HepG2 (cell line): Measurements from ENCODE around the gene ZNF185. TPM values are rescaled to one million over a fixed set of nuclear protein-coding genes. Genes with fewer than 3 reads are reported as not detected.

ENCODE experiments used
- ATAC-seq: fragments of 200-7000 bp; cut with Tn5 transposase; 3 replicates; pipeline ENCODE4 v1.9.1; 2020; ENCODE audit warnings: mild to moderate bottlenecking, moderate library complexity
- BruUV-seq: library from RNA; stranded (reverse); fragments of 400-500 nt; replicated peaks from 2 replicates; lab custom pipeline; 2021; lab: Mats Ljungman, UMichigan
- CTCF ChIA-PET: fragments of 300-600 bp; formaldehyde crosslinking; extraction: SDS; loops from one replicate; lab custom pipeline; 2021; ENCODE audit warnings: low total read pairs, inconsistent platforms, low intra/inter-chr PET ratio; lab: Yijun Ruan, JAX
- POLR2A ChIA-PET: fragments of 350-600 bp; sonication (Branson Sonifier 250); formaldehyde crosslinking; loops from one replicate; lab custom pipeline; 2020; ENCODE audit warnings: antibody characterized with exemption, inconsistent platforms; lab: Yijun Ruan, JAX
- DNase-seq: peaks from one replicate; pipeline ENCODE4 v3.0.0-alpha.2; 2015; ENCODE audit warnings: low spot score
- FAIRE-seq: peaks from 3 replicates; lab custom pipeline; 2011; peaks lifted over from hg19 to GRCh38; lab: Jason Lieb, UNC
- H2AFZ ChIP-seq: one replicate; pipeline ENCODE4 v1.6.1; 2011; ENCODE audit warnings: low read length, inconsistent platforms
- H3K27ac ChIP-seq: fragments of 300-600 bp; 3 replicates; pipeline ENCODE4 v1.8.0; 2011; ENCODE audit warnings: mixed run types, mild to moderate bottlenecking, mixed read lengths, low read length, inconsistent platforms; ENCODE audit not compliant: insufficient read depth; ENCODE audit errors: extremely low read length
- H3K27me3 ChIP-seq, 2 experiments: fragments of 200-600 bp in 1 of 2; 2 replicates in 1 of 2; 3 replicates in 1 of 2; pipeline versions ENCODE4 v1.6.0 to v1.8.0; 2011; ENCODE audit warnings: low read length in 2 of 2, mild to moderate bottlenecking in 2 of 2, moderate library complexity in 2 of 2, inconsistent platforms in 1 of 2; ENCODE audit not compliant: insufficient read depth in 2 of 2, control insufficient read depth in 1 of 2
- H3K36me3 ChIP-seq, 2 experiments: fragments of 200-600 bp in 1 of 2; replicated peaks in 1 of 2; 2 replicates in 1 of 2; 3 replicates in 1 of 2; pipeline versions ENCODE4 v1.5.1 to v1.8.0; 2011; ENCODE audit warnings: low read length in 2 of 2, inconsistent platforms in 1 of 2; ENCODE audit not compliant: insufficient read depth in 2 of 2, control insufficient read depth in 1 of 2
- H3K4me1 ChIP-seq: 2 replicates; pipeline ENCODE4 v1.5.1; 2012; ENCODE audit warnings: low read length, inconsistent platforms; ENCODE audit not compliant: insufficient read depth
- H3K4me2 ChIP-seq: 2 replicates; pipeline ENCODE4 v1.6.0; 2011; ENCODE audit warnings: low read depth, low read length, inconsistent platforms
- H3K4me3 ChIP-seq, 3 experiments: fragments of 200-600 bp in 1 of 3; sonication (generic), shearing (Covaris generic) in 1 of 3; replicated peaks in 1 of 3; 2 replicates each; pipeline ENCODE4 v1.5.1; 2011 to 2016; ENCODE audit warnings: low read length in 3 of 3, inconsistent platforms in 2 of 3, low read depth in 2 of 3, mild to moderate bottlenecking in 2 of 3, control low read depth in 1 of 3, mixed read lengths in 1 of 3; ENCODE audit not compliant: insufficient read depth in 1 of 3
- H3K79me2 ChIP-seq: one replicate; pipeline ENCODE4 v1.6.1; 2011; ENCODE audit warnings: low read length, inconsistent platforms; ENCODE audit not compliant: insufficient read depth
- H3K9ac ChIP-seq: 2 replicates; pipeline ENCODE4 v1.6.0; 2011; ENCODE audit warnings: mild to moderate bottlenecking, low read depth, low read length, inconsistent platforms; ENCODE audit not compliant: insufficient read depth
- H3K9me3 ChIP-seq: 2 replicates; pipeline ENCODE4 v1.5.1; 2012; ENCODE audit warnings: mild to moderate bottlenecking, low read length
- H4K20me1 ChIP-seq: 2 replicates; pipeline ENCODE4 v1.6.0; 2011; ENCODE audit warnings: inconsistent platforms, mild to moderate bottlenecking, low read length, moderate library complexity; ENCODE audit not compliant: insufficient read depth
- EZH2 ChIP-seq: conservative IDR thresholded peaks from 2 replicates; pipeline ENCODE4 v1.6.1; 2012; ENCODE audit warnings: mild to moderate bottlenecking, low read depth, low read length, moderate library complexity
- HNRNPH1 ChIP-seq: fragments of 200-400 bp; formaldehyde crosslinking; optimal IDR thresholded peaks from 2 replicates; pipeline ENCODE3; 2017; ENCODE audit warnings: mild to moderate bottlenecking, low read depth, low read length
- MZF1 ChIP-seq: sonication (generic); formaldehyde crosslinking; IDR thresholded peaks from 2 replicates; pipeline ENCODE4 v1.8.1; 2023; ENCODE audit warnings: mild to moderate bottlenecking, missing genetic modification reagents, borderline replicate concordance
- SOX6 ChIP-seq, 2 experiments: fragments of 450-650 bp in 1 of 2; sonication (generic) in 1 of 2; formaldehyde crosslinking in 1 of 2; IDR thresholded peaks; 2 replicates each; pipeline versions ENCODE4 v1.4.0 to v1.6.1; 2017 to 2020; ENCODE audit warnings: antibody characterized with exemption in 1 of 2, mild to moderate bottlenecking in 1 of 2, missing genetic modification reagents in 1 of 2
- ZNF230 ChIP-seq: sonication (generic); formaldehyde crosslinking; IDR thresholded peaks from 2 replicates; pipeline ENCODE4 v1.4.0; 2020; ENCODE audit warnings: mild to moderate bottlenecking, missing genetic modification reagents
- ZNF292 ChIP-seq: sonication (generic); formaldehyde crosslinking; IDR thresholded peaks from 2 replicates; pipeline ENCODE4 v1.8.1; 2022; ENCODE audit warnings: mild to moderate bottlenecking, low read depth, missing genetic modification reagents, borderline replicate concordance
- ZNF337 ChIP-seq: sonication (generic); formaldehyde crosslinking; IDR thresholded peaks from 2 replicates; pipeline ENCODE4 v1.5.1; 2020; ENCODE audit warnings: missing genetic modification reagents, low read depth, mild to moderate bottlenecking, borderline replicate concordance
- ZNF672 ChIP-seq: sonication (generic); formaldehyde crosslinking; IDR thresholded peaks from 2 replicates; pipeline ENCODE4 v1.8.1; 2022; ENCODE audit warnings: missing genetic modification reagents
- WGBS: methylation state at CpG from one replicate; pipeline ENCODE4 v1.1.6; 2017; ENCODE audit warnings: low lambda C conversion rate; 5-methylcytosine and 5-hydroxymethylcytosine counted together
- in situ Hi-C: cut with HindIII; loops from 2 replicates; pipeline ENCODE4 v1.10.0; 2017; ENCODE audit warnings: low pct_unique_long_range_greater_than_20kb; ENCODE audit not compliant: extremely low pct_ligation_motif_present
- intact Hi-C: fragments of 100-400 bp; cut with micrococcal nuclease; formaldehyde crosslinking; loops from one replicate; pipeline ENCODE4 v1.10.0; 2022; ENCODE audit not compliant: unreplicated experiment
- polyA plus RNA-seq, 8 experiments: library from polyadenylated mRNA; depleted of rRNA in 3 of 8; stranded (reverse) in 7 of 8; unstranded in 1 of 8; fragments of >200 nt; fragmentation: Illumina TruSeq in 4 of 8; extraction: Trizol in 4 of 8; gene quantifications; 2 replicates each; pipeline versions ENCODE4 v1.2.1 to v1.2.3, GENCODE V29; 2011 to 2016; ENCODE audit warnings: low read depth in 4 of 8, missing spikeins in 1 of 8, mixed read lengths in 1 of 8; ENCODE audit not compliant: insufficient read depth in 1 of 8
- total RNA-seq, 5 experiments: library from RNA; depleted of rRNA; stranded (reverse); fragments of >200 nt; fragmentation: Illumina TruSeq; extraction: Trizol; gene quantifications; 2 replicates each; pipeline ENCODE4 v1.2.3, GENCODE V29; 2016; ENCODE audit warnings: low read depth in 1 of 5
- TF ChIP-seq, protein P1 (sequence below): sonication (generic); formaldehyde crosslinking; IDR thresholded peaks from 2 replicates; pipeline ENCODE4 v1.5.1; 2020; ENCODE audit warnings: missing genetic modification reagents, mild to moderate bottlenecking, borderline replicate concordance

ZNF185 gene
- total and polyA plus RNA-seq, 2 of the 13 experiments (the other 11 are each of a cell fraction or from before 2014, with no cell fraction given) = 1.6 to 3.4 TPM

DNA sequence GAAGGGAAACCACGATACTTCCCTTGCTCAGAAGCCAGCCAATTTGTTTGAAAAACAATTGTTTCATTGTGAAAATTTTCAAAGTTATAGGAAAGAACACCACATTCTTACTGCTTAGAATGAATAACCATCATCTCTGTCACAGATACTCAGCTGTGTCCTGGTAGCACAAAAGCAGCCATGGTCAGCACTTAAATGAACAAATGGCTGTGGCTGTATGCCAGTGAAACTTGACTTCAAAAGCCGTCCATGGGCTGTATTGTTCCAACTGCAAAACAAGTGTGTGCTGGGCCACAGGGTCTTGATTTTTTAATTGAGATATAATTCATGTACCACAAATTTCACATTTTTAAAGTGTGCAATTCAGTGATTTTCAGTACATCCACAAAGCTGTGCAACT, 47.4 kb upstream of the ZNF185 start:
- H3K9me3 ChIP-seq = no peaks in the 10 kb centered on the region
- ChIA-PET CTCF (no interaction called here), POLR2A (no interaction called here)
- no peak for ATAC-seq
- H2AFZ ChIP-seq = no peak overlapping the region
- H3K9ac ChIP-seq = no peak overlapping the region
- no peaks in the 10 kb centered on the region for H3K79me2 ChIP-seq
- H3K27ac ChIP-seq = no peak overlapping the region
- H3K4me1 ChIP-seq = no peaks in the 10 kb centered on the region
- no TSS peak for BruUV-seq
- peaks cover 3 to 51% of the 10 kb centered on the region in 2 experiments; a peak in 3 of 5 replicates for H3K36me3 ChIP-seq
- H4K20me1 ChIP-seq = no peaks in the 10 kb centered on the region
- DNase-seq = no peak
- no peak overlapping the region for H3K4me3 ChIP-seq
- TF ChIP-seq ZNF292 (CRISPR knock-in tag) (no peak), EZH2 (no peak), ZNF230 (CRISPR knock-in tag) (no peak), MZF1 (CRISPR knock-in tag) (no peak), SOX6 (IDR thresholded peaks at IDR 0.05) (no peak), SOX6 (CRISPR knock-in tag; IDR thresholded peaks at IDR 0.05) (no peak), HNRNPH1 (no peak), ZNF672 (CRISPR knock-in tag) (no peak), ZNF337 (CRISPR knock-in tag) (no peak)
- TF ChIP-seq, protein P1, sequence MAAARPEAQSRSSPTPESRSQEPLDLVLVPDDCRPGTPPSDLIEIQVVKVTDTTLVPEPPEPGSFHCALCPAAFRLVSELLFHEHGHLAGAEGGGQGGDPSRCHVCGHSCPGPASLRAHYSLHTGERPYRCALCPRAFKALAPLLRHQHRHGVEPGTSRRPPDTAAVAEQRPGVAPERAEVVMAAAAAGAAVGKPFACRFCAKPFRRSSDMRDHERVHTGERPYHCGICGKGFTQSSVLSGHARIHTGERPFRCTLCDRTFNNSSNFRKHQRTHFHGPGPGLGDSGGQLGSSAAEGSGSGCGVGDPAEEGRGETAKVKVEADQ (CRISPR knock-in tag) = no peak
- no peak for FAIRE-seq
- H3K4me2 ChIP-seq = no peak overlapping the region
- intact Hi-C loops (no loop called here), in situ Hi-C loops (no loop called here)
- WGBS = 94% methylated on average over 2 of the region's 2 CpGs
- no peaks in the 10 kb centered on the region for H3K27me3 ChIP-seq
